ENCODE results near the gene TFDP3.

The TFDP3 gene

GRCh38 chrX:133218329-133218728 lies at the start of gene TFDP3:
TFDP3 (minus strand) TSS chrX:133218354; CDS start chrX:133218259, 95 bp downstream.
- no peak for DNase-seq (ENCODE audit: low spot score)

GRCh38 chrX:133267621-133268020 lies 49.5 kb upstream of the TFDP3 start:
- no peak for DNase-seq (ENCODE audit: low spot score)

- no peak for DNase-seq (ENCODE audit: low spot score)
These were observed 47.2 kb upstream of the TFDP3 start for GRCh38 chrX:133265331-133265730.

- no peak for DNase-seq (ENCODE audit: low spot score)
These were observed 40.3 kb upstream of the TFDP3 start for GRCh38 chrX:133258481-133258880.

- no peak for DNase-seq (ENCODE audit: low spot score)
These were observed 36.5 kb upstream of the TFDP3 start for GRCh38 chrX:133254666-133255065.

- DNase-seq (ENCODE audit: low spot score), result no peak
These were observed 33.0 kb upstream of the TFDP3 start for GRCh38 chrX:133251204-133251603.

GRCh38 chrX:133250184-133251100 lies 32.3 kb upstream of the TFDP3 start:
- no peak for DNase-seq (ENCODE audit: low spot score)

GRCh38 chrX:133249266-133250058 lies 31.3 kb upstream of the TFDP3 start:
- no peak for DNase-seq (ENCODE audit: low spot score)

- no peak for DNase-seq (ENCODE audit: low spot score)
These were observed 30.0 kb upstream of the TFDP3 start for GRCh38 chrX:133248177-133248576.

- DNase-seq (ENCODE audit: low spot score), result no peak
These were observed 28.8 kb upstream of the TFDP3 start for GRCh38 chrX:133246921-133247320.

- DNase-seq (ENCODE audit: low spot score), result no peak
These were observed 17.7 kb upstream of the TFDP3 start for GRCh38 chrX:133235830-133236229.

- no peak for DNase-seq (ENCODE audit: low spot score)
These were observed 14.2 kb upstream of the TFDP3 start for GRCh38 chrX:133232331-133232730.

- no peak for DNase-seq (ENCODE audit: low spot score)
These were observed 11.2 kb upstream of the TFDP3 start for GRCh38 chrX:133229361-133229760.

GRCh38 chrX:133215747-133216146 lies 2.4 kb downstream of the TFDP3 start:
- no peak for DNase-seq (ENCODE audit: low spot score)

- no peak for DNase-seq (ENCODE audit: low spot score)
These were observed 3.1 kb downstream of the TFDP3 start for GRCh38 chrX:133215017-133215416.

GRCh38 chrX:133214301-133214700 lies 3.9 kb downstream of the TFDP3 start:
- DNase-seq (ENCODE audit: low spot score), result no peak

GRCh38 chrX:133213117-133213516 lies 5.0 kb downstream of the TFDP3 start:
- no peak for DNase-seq (ENCODE audit: low spot score)

- no peak for DNase-seq (ENCODE audit: low spot score)
These were observed 10.4 kb downstream of the TFDP3 start for GRCh38 chrX:133207751-133208150.

GRCh38 chrX:133191739-133192039 lies 26.5 kb downstream of the TFDP3 start:
- DNase-seq (ENCODE audit: low spot score), result no peak

- DNase-seq (ENCODE audit: low spot score), result no peak
These were observed 27.0 kb downstream of the TFDP3 start for GRCh38 chrX:133190877-133191738.

- no peak for DNase-seq (ENCODE audit: low spot score)
These were observed 29.0 kb downstream of the TFDP3 start for GRCh38 chrX:133189195-133189594.

- no peak for DNase-seq (ENCODE audit: low spot score)
These were observed 29.5 kb downstream of the TFDP3 start for GRCh38 chrX:133188631-133189030.

All from CD4-positive, alpha-beta T cell treated with Interleukin-2 at 100 ng/mL for 4 hours (primary cell).